Measurements from ENCODE around the gene GPC2.

DNA sequence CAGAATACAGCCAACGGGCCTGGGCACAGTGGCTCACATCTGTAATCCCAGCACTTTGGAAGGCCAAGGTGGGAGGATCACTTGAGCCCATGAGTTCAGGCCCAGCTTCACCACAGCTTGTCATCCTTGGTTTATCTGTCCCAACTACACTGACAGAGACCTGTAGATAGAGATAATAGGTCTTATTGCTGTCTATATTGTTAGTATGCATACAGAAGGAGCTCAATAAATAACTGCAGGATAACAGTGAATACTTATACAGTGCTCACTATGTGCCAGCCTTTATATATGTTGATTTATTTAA is 56.5 kb downstream of the GPC2 start:
- no peak for TF ChIP-seq POLR2AphosphoS5 (IDR thresholded peaks at IDR 0.05; ENCODE audit: low read depth, low read length)
- TF ChIP-seq, protein P1, sequence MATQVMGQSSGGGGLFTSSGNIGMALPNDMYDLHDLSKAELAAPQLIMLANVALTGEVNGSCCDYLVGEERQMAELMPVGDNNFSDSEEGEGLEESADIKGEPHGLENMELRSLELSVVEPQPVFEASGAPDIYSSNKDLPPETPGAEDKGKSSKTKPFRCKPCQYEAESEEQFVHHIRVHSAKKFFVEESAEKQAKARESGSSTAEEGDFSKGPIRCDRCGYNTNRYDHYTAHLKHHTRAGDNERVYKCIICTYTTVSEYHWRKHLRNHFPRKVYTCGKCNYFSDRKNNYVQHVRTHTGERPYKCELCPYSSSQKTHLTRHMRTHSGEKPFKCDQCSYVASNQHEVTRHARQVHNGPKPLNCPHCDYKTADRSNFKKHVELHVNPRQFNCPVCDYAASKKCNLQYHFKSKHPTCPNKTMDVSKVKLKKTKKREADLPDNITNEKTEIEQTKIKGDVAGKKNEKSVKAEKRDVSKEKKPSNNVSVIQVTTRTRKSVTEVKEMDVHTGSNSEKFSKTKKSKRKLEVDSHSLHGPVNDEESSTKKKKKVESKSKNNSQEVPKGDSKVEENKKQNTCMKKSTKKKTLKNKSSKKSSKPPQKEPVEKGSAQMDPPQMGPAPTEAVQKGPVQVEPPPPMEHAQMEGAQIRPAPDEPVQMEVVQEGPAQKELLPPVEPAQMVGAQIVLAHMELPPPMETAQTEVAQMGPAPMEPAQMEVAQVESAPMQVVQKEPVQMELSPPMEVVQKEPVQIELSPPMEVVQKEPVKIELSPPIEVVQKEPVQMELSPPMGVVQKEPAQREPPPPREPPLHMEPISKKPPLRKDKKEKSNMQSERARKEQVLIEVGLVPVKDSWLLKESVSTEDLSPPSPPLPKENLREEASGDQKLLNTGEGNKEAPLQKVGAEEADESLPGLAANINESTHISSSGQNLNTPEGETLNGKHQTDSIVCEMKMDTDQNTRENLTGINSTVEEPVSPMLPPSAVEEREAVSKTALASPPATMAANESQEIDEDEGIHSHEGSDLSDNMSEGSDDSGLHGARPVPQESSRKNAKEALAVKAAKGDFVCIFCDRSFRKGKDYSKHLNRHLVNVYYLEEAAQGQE (IDR thresholded peaks at IDR 0.05; ENCODE audit: insufficient read depth in 1 of 2, low read depth in 2 of 2, low read length in 2 of 2) = no peak
